ENCODE data around the gene HSPA1A.

The HSPA1A gene

DNA sequence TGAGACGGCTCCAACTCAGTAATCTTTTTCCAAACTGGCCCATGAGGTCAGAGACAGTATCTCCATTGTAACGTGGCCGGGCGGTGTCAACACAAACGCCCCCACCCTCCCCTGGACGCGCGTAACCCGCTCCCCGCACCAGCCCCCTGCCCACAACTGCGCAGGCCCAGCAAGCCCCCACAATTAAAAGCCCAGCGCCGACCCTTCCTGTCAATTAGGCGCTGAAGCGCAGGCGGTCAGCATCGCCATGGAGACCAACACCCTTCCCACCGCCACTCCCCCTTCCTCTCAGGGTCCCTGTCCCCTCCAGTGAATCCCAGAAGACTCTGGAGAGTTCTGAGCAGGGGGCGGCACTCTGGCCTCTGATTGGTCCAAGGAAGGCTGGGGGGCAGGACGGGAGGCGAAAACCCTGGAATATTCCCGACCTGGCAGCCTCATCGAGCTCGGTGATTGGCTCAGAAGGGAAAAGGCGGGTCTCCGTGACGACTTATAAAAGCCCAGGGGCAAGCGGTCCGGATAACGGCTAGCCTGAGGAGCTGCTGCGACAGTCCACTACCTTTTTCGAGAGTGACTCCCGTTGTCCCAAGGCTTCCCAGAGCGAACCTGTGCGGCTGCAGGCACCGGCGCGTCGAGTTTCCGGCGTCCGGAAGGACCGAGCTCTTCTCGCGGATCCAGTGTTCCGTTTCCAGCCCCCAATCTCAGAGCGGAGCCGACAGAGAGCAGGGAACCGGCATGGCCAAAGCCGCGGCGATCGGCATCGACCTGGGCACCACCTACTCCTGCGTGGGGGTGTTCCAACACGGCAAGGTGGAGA is at the start of gene HSPA1A, which contains the start of gene HSPA1L:
Gene HSPA1A, plus strand, starts transcription at position 519 of the 814 bp plus-strand sequence. Its CDS starts 214 bp downstream, at position 733.
Gene HSPA1L, minus strand, starts transcription at position 259 of the 814 bp plus-strand sequence. CDS start 3,311 bp downstream, outside the sequence.
- no peak for DNase-seq (ENCODE audit: low read depth in 2 of 2)

DNA sequence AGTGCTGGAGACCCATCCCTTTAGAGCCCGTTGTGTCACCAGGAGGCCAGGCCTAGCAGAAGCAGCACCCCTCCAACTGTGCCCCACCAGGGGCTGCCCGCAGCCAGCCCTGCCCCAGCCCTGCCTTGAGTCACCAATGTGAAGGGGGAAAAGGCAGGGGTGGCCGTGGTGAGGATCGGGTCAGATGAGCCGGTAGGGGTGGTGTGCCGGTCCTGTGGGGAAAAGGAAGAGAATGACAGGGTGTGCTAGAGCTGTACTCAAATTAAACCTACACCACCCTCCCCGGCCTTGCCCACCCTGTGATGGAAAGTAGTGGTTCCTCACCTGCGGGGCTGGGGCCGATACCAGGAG is 49.8 kb upstream of the HSPA1A start:
- no peak for DNase-seq (ENCODE audit: low read depth in 2 of 2)

DNA sequence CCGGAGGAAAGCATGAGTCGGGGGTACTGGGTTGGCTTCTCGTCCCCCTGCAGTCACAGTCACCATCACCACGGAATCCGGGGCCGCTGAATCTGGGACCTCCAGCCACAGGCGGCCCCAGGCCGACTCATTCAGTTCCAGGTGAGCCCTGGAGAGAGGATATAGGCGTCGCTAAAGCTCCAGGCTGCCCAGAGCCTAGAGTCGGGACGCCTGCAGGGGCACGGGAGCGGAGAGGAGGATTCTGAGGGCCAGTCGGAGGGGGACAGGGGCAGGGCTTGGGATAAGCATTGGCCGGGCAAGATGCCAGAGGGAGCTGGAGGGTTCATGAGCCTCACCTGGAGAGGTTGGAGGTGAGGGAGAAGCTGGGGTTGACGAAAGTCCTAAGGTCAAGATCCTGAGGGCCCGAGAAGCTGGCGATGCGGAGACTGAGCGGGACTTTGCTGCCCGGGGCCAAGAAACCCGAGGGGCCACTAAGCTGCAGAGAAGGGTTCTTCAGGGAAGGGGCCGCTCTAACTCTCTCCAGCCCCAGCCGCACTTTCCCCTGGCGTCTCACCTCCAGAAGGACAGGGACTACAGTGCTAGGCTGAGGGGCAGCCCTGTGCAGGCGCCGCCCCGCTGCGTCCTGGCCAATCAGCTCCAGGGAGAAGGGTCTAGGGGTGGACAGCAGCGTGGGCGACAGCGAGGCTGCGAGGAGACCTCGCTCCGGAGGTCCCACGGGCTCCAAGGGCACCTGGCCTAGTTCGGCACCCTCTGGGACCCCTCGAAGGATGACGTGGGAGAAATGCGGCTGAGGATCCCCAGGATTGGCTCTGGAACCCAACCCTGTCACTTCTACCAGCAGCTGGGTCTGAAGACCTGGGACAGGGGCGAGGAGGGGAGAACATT is 49.2 kb upstream of the HSPA1A start:
- DNase-seq (ENCODE audit: low read depth in 2 of 2), result no peak

DNA sequence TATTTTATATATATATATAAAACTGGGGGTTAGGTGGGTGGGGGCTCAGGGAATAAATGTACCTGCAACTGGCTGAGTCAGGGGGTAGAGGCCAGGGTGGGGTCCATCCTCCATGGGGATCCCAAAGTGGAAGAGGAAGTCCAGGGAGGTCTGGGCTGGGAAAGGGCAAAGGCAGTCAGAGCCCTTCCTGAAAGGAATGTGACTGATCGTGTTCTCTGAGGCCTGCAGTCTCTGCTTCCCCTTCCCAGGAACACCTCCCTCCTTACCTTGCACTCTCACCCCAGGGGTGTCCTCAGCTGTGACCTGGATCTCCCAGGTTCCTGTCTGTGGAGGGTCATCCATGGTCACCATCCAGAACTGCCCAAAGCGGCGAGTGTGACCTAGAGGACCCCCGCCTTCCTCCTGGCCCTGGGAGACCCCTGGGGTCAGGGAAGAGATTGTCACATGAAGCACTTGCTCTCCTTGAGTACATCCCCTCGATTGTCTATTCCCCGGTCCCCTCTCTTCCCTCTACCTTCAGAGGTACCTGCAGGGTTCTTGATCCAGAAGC is 48.2 kb upstream of the HSPA1A start:
- no peak for DNase-seq (ENCODE audit: low read depth in 2 of 2)

DNA sequence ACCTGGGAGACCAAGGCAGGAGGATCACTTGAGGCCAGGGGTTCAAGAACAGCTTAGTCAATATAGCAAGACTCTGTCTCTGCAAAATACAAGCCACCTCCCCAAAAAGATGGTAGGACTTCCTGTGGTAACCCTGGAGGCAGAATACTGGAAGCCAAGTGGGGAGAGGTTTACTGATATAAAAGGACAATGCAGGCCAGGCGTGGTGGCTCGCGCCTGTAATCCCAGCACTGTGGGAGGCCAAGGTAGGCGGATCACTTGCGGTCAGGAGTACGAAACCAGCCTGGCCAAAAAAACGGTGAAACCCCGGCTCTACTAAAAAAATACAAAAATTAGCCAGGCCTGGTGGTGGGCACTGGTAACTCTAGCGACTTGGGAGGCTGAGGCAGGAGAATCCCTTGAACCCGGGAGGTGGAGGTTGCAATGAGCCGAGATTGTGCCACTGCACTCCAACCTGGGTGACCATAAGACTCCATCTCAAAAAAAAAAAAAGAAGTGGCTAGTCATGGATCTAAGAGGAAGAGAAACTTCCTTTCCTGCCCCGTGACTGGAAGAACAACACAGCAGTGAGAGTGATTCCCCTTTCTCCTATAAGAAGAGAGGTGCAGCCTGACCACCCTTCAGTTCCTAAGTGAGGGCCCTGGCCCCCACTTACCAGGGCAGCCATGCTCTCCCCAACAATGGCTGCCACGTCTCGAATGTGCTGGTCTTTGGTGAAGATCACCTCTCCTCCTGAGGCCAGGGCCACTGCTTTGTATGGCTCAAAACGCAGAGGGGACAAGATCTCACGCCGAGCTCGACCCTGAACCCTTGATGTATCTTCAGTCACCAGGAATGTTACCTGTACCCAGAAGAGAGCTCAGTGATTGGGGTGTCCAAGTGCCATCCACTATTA is 46.7 kb upstream of the HSPA1A start:
- no peak for DNase-seq (ENCODE audit: low read depth in 2 of 2)

DNA sequence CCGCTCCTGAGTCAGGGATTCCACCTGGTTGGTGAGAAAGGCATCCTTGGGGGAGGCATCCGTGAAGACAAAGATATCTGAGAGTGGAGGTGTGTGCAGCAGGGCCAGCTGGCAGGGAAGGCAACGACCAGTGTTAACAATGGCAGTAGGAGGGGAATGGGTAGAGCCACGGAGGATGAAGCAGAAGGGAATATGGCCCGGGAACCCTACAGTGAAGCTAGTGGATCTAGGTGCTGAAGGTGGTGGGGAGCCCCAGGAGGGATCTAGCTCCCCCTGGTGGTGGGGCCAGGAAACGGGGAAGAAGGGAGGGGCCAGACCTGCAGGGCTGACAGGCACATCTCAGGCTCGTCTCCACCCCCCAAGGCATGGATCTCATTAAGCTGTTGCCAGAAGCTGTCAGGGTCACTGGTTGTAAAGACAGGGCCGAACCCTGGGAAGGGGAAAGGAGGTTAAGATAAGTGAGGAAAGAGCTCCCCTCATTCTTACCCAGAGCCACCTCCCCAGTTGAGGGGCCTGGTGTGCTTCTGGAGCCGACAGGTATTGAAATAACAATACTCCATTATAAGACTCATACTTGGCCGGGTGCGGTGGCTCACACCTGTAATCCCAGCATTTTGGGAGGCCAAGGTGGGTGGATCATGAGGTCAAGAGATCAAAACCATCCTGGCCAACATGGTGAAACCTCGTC is 45.5 kb upstream of the HSPA1A start:
- DNase-seq (ENCODE audit: low read depth in 2 of 2), result peak; percentile 64 to 81

DNA sequence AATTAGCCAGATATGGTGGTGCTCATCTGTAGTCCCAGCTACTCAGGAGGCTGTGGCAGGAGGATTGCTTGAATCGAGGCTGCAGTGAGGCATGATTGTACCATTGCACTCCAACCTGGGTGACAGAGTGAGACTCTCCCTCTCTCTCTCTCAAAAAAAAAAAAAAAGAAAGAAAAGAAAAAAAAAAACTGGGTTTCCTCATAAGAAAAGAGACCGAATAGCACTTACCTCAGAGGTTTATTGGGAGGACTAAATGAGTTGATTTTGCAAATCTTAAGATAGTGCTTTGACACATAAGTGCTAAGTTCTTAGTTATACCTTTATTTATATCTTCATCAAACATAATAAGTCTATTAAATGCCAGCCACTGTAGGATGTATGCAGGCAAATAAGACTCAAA is 44.5 kb upstream of the HSPA1A start:
- no peak for DNase-seq (ENCODE audit: low read depth in 2 of 2)

DNA sequence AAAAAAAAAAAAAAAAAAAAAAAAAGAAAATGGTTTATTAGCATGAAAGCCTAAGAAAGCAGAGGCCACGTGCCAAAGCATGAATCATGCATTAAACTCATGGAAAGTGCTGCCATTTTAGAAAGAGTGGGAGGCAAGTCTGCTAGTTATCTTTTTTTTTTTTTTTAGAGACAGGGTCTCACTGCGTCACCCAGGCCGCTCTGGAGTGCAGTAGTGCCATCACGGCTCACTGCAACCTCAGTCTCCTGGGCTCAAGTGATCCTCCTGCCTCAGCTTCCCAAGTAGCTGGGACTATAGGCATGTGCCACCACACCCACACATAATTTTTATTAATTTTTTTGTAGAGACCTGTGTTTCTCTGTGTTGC is 43.4 kb upstream of the HSPA1A start:
- DNase-seq (ENCODE audit: low read depth in 2 of 2), result no peak

DNA sequence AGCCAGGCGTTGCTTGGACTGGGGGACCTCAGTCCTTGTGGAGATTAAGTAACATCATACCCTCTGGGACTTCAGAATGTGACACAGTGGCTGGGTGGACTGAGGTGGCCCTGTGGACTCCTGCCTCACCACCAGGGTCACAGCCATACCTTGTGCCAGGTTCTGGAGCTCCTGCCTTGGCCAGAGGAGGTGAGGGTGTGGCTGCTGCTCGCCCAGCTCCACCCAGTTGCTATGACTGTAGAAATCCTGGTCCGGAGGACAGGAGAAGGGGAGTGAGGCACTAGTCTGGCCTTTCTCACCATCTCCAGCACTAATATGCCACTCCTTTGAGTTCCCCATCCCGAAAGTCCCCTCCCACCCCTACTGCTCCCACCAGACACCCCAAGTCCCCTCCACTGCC is 40.2 kb upstream of the HSPA1A start:
- no peak for DNase-seq (ENCODE audit: low read depth in 2 of 2)

DNA sequence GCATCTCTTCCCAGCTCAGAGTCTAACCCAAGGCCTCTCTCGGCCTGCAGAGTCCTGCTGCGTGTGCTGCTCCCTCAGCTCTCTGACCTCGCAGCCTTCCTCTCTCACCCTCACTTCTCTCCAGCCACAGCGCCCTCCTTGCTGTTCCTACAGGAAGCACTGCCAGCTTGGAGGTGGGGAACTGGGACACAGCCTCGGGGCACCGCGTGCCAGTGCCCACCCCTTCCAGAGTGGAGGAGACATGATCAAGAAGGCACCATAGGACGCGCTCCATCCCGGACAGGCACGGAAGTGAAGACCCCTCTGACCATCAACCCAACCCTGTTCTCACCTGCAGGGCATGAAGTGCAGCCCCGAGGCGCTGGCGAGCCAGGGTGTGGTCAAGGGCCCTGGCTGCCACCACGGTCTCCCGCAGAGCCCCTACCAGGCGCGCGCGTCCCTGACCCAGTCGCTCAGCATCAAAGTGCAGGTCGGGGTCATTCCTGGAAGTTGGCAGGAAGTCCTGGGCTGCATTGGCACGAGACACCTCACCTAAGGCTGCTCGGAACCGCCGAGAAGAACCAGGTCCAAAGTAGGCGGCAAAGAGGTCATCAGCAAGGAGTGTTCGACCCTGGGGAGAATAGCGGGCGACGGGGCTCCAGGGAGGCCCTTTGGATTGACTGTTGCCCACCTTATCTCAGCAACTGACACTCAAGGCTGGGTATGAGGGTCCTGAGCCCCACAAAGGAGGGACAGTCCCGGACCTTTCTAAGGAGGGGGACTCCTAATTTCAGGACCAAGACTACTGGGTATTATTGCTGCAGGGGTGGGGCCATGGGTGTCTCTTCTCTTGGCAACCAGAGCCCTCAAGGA is 39.5 kb upstream of the HSPA1A start:
- DNase-seq (ENCODE audit: low read depth in 2 of 2), result no peak

DNA sequence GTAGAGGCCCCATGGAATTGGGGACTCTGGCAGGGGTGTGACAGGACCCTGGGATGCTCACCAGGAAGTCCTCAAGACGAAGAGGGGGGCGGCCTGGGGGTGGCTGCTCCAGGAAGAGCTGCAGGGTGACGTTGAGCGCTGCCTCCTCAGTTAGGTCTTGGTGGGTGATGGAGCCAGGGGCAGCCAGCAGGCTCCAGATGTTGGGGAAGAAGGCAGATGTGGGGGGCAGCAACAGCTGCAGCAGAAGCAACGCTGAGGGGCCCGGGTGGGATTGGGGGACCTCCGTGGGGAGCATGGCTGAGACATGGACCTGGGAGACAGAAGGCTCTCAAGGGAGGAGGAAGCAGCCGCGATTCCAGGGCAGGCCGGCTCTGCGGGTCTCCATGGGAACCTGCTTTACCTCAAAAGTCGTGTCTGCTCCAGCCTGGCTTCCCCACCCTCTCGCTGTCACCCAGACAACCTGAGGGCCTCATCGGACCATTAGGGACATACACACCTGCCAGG is 38.8 kb upstream of the HSPA1A start:
- no peak for DNase-seq (ENCODE audit: low read depth in 2 of 2)

DNA sequence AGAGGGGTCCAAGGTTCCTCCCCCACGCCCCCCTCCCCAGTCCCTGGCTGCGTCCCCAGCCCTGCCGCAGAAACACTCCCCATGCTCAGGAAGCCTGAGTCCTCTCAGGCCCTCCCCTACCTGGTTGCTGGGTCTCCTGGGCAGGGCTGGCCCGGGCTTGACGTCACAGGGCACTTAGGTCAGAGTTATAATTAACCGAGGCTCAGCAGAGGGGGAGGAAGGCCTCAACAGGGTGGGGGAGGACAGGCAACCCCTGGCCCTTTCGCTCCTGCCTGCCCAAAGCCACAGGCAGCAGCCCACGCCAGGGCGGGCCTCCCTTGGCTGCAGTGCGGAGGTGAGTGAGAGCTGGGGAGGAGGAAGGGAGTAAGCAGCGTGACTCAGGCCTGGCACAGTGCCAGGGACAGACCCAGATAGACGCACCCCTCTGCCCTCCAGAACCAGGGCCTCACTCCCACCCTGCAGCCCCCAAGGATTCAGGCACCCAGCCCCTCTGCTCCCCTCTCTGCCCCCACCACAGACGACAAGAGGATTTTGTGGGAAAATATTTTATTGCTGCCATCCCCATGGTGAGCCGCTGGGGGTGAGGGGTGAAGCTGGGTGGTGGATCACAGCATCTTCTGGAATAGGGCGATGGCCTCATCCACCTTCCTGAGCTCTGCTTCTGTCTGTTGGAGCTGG is 38.2 kb upstream of the HSPA1A start, which contains the start of gene VWA7:
Gene VWA7, minus strand, starts transcription at position 340 of the 678 bp plus-strand sequence. CDS start 549 bp downstream, outside the sequence.
- DNase-seq (ENCODE audit: low read depth in 2 of 2), result peak; percentile 72 to 73

DNA sequence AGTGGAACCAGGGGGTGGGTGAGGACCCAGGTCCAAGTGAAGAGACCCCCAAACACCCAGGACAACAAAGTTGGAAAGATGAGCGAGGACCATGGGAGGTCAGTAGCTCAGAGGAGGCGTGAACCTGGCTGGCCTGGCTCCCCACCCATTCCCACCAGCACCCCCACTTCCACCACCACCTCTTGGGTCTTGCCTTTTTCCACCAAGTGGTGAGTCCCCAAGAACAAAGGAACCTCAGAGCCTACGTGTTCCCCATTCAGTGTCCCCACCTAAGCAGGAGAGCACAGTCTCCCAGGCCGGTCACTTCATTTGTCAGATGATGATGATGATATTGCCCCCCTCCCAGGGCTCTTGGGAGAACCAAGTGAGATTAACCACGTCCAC is 37.7 kb upstream of the HSPA1A start:
- no peak for DNase-seq (ENCODE audit: low read depth in 2 of 2)

DNA sequence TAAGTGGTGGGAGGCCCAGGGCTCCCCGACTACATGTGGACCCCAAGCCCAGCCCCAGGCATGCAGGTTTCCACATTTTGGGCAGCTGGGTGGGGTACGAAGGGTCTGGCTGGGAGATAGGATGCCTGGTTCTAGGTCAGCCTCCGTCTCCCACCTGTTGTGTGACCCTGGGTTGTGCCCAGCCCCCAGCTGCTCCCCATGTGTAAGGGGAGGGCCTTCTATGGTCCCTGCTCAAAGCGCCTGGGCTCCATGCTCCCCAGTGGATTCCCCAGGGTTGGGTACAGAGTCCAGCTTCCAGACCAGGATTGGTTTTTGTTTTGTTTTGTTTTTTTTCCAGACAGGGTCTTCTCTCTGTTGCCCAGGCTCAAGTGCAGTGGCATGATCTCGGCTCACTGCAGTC is 37.1 kb upstream of the HSPA1A start:
- DNase-seq (ENCODE audit: low read depth in 2 of 2), result no peak

DNA sequence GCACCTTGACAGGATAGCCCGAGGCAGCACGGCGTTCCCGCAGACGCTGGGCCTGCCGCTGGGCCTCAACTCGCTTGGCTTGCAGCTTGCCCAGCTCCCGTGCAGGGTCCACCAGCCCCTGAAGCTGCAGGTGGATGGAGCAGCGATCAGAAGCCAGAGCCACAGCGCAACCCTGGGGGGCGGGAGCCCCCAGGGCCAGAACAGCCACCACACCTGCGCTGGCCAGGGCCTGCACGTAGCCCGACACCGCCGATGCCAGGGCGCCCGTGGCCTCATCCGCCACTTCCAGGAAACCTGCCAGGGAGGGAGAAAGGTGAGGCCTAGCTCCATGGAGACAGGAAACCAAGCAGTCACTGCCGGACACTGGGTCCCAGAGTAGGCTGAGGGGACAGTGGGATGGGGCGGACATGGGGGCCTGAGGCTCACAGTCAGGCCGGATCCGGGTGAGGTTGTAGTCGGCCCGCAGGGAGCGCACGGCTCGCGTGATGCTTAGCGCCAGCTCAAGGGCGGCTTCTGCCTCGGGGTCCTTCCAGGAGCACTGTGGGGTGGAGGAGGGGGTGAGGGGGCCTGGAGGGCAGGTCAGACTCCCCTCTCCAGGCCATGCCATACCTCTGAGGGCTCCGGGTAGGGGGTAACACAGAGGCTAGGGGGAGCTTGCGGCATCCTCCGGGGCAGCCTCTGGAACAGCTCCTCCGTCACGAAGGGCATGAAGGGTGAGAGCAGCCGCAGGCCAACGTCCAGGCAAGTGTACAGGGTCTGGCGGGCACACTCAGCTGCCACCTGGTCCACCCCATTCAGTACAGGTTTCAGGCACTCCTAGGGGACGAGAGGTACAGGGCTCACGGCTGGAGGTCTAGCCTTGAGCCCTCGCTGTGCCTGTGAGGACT is 36.1 kb upstream of the HSPA1A start:
- DNase-seq (ENCODE audit: low read depth in 2 of 2), result no peak

DNA sequence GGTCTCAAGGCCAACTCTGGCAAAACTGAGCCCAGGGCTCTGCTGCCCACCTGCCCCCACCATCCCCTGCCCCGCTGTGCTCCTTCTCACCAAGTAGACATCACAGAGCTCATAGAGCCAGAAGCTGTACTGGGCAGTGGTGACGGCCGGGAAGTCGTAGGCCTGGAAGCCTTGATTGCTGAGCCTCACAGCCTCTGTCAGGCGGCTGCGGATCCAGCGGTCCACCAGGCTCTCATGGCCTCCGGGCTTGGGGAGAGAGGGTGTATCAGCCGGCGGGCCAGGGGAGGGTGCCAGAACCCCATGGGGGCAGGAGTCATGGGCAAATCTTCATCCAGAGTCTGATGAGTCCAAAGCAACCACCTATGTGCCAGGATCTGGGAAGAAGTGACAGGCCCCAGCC is 35.4 kb upstream of the HSPA1A start:
- DNase-seq (ENCODE audit: low read depth in 2 of 2), result no peak

DNA sequence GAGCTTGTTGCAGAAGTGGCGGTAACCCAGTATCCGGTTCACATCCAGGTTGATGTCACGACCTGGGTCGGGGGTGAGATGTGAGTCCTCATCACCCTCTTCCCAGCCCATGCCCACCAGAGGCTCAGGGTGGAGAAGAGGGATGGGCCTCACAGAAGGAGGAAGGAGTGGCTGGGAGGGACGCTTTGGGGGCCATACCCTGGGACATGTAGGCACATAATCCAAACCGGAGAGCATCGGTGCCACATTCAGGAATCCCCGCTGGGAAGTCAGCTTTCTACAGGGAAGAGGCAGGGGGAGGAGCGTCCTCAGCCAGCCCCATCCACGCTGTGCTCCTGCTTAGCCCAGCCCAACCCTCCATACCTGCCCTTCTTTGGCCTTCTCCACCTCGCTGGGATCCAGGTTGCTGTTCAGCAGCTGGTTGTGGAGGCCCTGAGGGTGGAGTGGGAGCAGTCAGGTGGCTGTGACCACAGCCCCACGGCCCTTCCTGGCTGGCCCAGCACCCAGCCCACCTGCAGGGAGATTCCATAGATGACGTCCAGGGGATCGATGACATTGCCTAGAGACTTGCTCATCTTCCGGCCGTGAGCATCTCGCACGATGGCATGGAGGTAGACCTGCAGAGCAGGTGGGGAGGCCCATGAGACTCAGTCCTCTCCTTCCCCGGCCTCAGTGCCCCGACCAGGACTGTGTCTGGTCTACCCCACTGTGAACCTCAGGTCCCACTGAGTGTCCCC is 34.7 kb upstream of the HSPA1A start:
- DNase-seq (ENCODE audit: low read depth in 2 of 2), result no peak
